Mucosa of rectum (tissue), 2 donors: ENCODE measurements around the gene MAN1B1.

Experiments
- H3K27ac ChIP-seq, 2 donors: one replicate each; pipeline ENCODE4 v1.7.0; 2013; ENCODE audit warnings: inconsistent platforms in 2 of 2, low read depth in 2 of 2, low read length in 2 of 2
- H3K27me3 ChIP-seq, 2 donors: one replicate each; pipeline ENCODE4 v1.7.0; 2013; ENCODE audit warnings: low read length in 2 of 2; ENCODE audit not compliant: control insufficient read depth in 2 of 2, insufficient read depth in 2 of 2
- H3K36me3 ChIP-seq, 2 donors: one replicate each; pipeline ENCODE4 v1.7.0; 2013; ENCODE audit warnings: low read length in 2 of 2; ENCODE audit not compliant: control insufficient read depth in 2 of 2, insufficient read depth in 2 of 2
- H3K4me1 ChIP-seq, 2 donors: one replicate each; pipeline ENCODE4 v1.7.0; 2013; ENCODE audit warnings: low read length in 2 of 2, mild to moderate bottlenecking in 1 of 2; ENCODE audit not compliant: control insufficient read depth in 2 of 2, insufficient read depth in 2 of 2
- H3K4me3 ChIP-seq, 2 donors: one replicate each; pipeline ENCODE4 v1.7.0; 2013; ENCODE audit warnings: low read length in 2 of 2
- H3K9ac ChIP-seq, 2 donors: one replicate each; pipeline ENCODE4 v1.7.0; 2013; ENCODE audit warnings: low read length in 2 of 2, low read depth in 1 of 2, mild to moderate bottlenecking in 1 of 2
- H3K9me3 ChIP-seq, 2 donors: one replicate each; pipeline ENCODE4 v1.7.0; 2013; ENCODE audit warnings: low read length in 2 of 2; ENCODE audit not compliant: control insufficient read depth in 2 of 2
- donor health status: healthy.
- donor health status: Normal muscosa, but diverticular disease.

Gene MAN1B1

GRCh38 chr9:137077758-137078693 lies 8.8 kb upstream of the MAN1B1 start:
- H3K4me1 ChIP-seq = peaks cover 20 to 28% of the 10 kb centered on the region in 2 donors
- peaks cover 0 to 26% of the 10 kb centered on the region in 2 donors for H3K36me3 ChIP-seq
- peak overlapping the region; percentile 13 to 52 for H3K27ac ChIP-seq
- peak overlapping the region; percentile 52 to 63 for H3K9ac ChIP-seq
- peak overlapping the region; percentile 65 to 67 for H3K4me3 ChIP-seq
- H3K27me3 ChIP-seq = no peaks in the 10 kb centered on the region
- no peaks in the 10 kb centered on the region for H3K9me3 ChIP-seq

- peak overlapping the region in 1 of 2 donors; percentile 63 for H3K9ac ChIP-seq
- no peaks in the 10 kb centered on the region for H3K27me3 ChIP-seq
- peak overlapping the region in 1 of 2 donors; percentile 43 for H3K27ac ChIP-seq
- peaks cover 20 to 21% of the 10 kb centered on the region in 2 donors for H3K4me1 ChIP-seq
- peak overlapping the region; percentile 65 to 67 for H3K4me3 ChIP-seq
- peaks cover 0 to 29% of the 10 kb centered on the region in 2 donors for H3K36me3 ChIP-seq
- H3K9me3 ChIP-seq = no peaks in the 10 kb centered on the region
Measured at GRCh38 chr9:137078701-137079400, 7.9 kb upstream of the MAN1B1 start.

DNA sequence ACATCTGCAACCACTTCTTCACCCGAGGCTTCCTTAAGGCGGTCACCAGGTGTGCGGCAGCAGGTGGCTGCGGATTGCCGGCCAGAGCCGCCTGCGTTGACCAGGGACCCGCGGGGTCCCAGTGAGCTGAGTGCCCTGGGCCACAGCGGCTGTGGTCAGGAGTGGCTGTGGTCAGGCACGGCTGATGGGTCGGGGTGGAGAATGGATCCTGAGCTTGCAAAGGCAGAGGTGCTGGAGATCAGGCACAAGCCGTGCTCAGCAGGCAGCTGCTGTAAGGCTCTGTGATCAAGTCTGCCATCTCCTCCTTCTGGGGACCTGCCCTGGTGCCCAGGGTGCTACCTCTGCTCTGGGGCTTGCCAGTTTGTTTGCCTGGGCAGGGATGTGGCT lies 7.4 kb upstream of the MAN1B1 start:
- no peak overlapping the region for H3K27ac ChIP-seq
- peaks cover 0 to 29% of the 10 kb centered on the region in 2 donors for H3K36me3 ChIP-seq
- no peak overlapping the region for H3K4me3 ChIP-seq
- peaks cover 17 to 18% of the 10 kb centered on the region in 2 donors for H3K4me1 ChIP-seq
- no peak overlapping the region for H3K9ac ChIP-seq
- H3K9me3 ChIP-seq = no peaks in the 10 kb centered on the region
- H3K27me3 ChIP-seq = no peaks in the 10 kb centered on the region

DNA sequence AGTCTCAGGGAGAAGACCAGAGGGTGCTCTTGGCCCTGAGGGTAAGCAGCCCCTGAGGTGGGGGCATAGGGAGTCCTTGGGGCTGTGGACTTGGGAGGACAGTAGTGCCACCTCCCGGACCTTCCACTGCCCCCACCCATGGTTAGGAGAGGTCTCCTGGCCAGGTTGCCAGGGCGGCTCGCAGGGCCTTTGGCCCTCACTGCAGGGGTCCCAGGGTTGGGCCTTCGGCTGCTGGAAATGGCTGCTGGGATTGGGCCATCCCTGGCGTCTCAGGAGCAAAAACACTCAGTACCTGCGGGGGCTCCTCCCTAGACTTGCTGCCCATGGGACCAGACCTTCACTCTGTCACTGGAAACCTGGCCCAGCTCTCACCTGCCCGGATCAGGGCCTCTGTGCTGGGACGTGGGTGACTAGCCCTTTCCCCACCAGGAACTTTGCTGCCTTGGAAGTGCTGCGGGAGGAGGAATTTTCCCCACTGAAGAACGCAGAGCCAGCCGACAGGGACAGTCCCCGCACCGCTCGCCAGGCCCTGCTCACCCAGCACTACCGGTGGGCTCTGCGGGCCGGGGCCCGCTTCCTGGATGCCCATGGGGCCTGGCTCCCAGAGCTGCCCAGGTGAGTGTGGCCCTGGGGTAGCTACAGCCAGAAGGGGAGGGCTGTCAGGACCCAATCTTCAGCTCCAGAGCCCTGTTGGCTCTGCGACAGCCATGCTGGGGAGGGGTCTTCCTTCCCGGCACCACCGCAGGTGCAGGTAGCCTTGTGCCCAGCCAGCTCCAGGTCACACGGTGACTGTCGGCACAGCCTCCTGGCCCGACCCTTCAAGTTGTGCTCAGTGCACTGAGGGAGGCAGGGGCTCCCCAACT lies 6.3 kb upstream of the MAN1B1 start:
- Histone ChIP-seq H3K27ac (no peak overlapping the region), H3K27me3 (no peaks in the 10 kb centered on the region), H3K9ac (no peak overlapping the region), H3K4me1 (peaks cover 19 to 20% of the 10 kb centered on the region in 2 donors), H3K4me3 (no peak overlapping the region), H3K9me3 (no peaks in the 10 kb centered on the region), H3K36me3 (peaks cover 0 to 29% of the 10 kb centered on the region in 2 donors)

GRCh38 chr9:137082222-137082924 lies 4.4 kb upstream of the MAN1B1 start:
- no peaks in the 10 kb centered on the region for H3K9me3 ChIP-seq
- peaks cover 28% of the 10 kb centered on the region in 2 donors for H3K4me1 ChIP-seq
- H3K4me3 ChIP-seq = no peak overlapping the region
- H3K27me3 ChIP-seq = no peaks in the 10 kb centered on the region
- no peak overlapping the region for H3K27ac ChIP-seq
- peaks cover 0 to 29% of the 10 kb centered on the region in 2 donors for H3K36me3 ChIP-seq
- no peak overlapping the region for H3K9ac ChIP-seq

GRCh38 chr9:137082925-137083290 lies 3.9 kb upstream of the MAN1B1 start:
- Histone ChIP-seq H3K27ac (no peak overlapping the region), H3K9me3 (no peaks in the 10 kb centered on the region), H3K27me3 (no peaks in the 10 kb centered on the region), H3K4me1 (peaks cover 32 to 33% of the 10 kb centered on the region in 2 donors), H3K36me3 (peaks cover 0 to 29% of the 10 kb centered on the region in 2 donors), H3K4me3 (no peak overlapping the region), H3K9ac (no peak overlapping the region)

DNA sequence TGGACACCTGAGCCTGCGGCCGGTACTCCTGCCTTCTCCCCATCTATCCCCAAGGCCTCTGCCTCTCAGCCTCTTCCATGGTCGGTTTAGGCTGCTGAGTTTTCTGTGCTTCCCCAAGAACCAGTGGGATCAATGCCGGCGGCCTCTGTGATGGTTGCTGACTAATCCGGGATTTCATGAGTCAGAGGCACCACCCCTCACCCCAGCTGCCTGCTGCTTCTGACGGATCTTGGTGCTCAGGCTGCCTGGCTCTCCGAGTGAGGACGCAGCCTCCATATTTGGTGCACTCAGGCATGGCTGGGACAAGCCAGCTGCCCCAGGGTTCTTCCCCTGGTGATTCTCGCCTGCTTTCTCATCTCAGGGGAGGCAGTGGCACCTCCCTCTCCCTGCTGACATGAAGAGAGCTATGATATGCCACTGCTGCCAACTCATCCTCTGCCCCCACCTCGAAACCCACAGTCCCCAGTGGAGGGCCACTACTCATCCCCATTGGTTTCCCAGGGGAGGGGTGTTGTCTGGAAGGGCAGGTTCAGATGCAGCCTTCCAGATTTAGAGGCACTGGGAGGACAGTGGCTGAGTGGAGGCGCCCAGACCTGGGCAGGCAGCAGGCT lies 3.3 kb upstream of the MAN1B1 start:
- Histone ChIP-seq H3K27me3 (no peaks in the 10 kb centered on the region), H3K36me3 (peaks cover 0 to 29% of the 10 kb centered on the region in 2 donors), H3K9ac (no peak overlapping the region), H3K27ac (peak overlapping the region; percentile 32 to 45), H3K4me3 (no peak overlapping the region), H3K9me3 (no peaks in the 10 kb centered on the region), H3K4me1 (peaks cover 28 to 29% of the 10 kb centered on the region in 2 donors)

DNA sequence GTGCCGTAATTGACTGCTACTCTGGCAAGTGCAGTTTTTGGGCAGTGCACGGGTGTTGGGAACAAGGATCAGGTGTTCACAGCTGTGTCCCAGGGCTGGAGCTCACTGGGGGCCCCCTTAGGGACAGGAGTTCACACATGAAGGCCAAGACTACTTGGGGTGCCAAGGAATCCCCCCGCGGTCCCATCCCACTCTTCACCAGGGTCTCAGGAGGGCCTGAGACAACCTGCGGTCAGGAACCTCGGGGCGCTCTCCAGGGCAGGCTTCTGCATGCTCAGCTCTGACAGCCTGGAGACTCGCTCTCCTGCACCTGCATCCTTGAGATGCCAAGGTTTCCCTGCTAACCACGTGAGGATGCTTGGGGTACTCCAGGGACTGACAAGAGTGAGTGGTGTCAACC lies 2.3 kb upstream of the MAN1B1 start:
- Histone ChIP-seq H3K27ac (no peak overlapping the region), H3K4me1 (peaks cover 18 to 19% of the 10 kb centered on the region in 2 donors)

GRCh38 chr9:137085920-137086530 lies 760 bp upstream of the MAN1B1 start:
- Histone ChIP-seq H3K9me3 (no peaks in the 10 kb centered on the region), H3K27ac (peak overlapping the region; percentile 94 to 95), H3K36me3 (peaks cover 3 to 15% of the 10 kb centered on the region in 2 donors), H3K9ac (peak overlapping the region; percentile 75 to 88), H3K4me3 (peak overlapping the region; percentile 77 to 85), H3K4me1 (peaks cover 17 to 19% of the 10 kb centered on the region in 2 donors), H3K27me3 (no peaks in the 10 kb centered on the region)

More for the DNA sequence above, 2.3 kb upstream of the MAN1B1 start:
- Histone ChIP-seq H3K27me3 (no peaks in the 10 kb centered on the region), H3K4me3 (no peak overlapping the region), H3K9ac (no peak overlapping the region), H3K36me3 (peaks cover 3 to 25% of the 10 kb centered on the region in 2 donors), H3K9me3 (no peaks in the 10 kb centered on the region)
